ENCODE measurements around the gene PTPN7.
A peak's percentile ranks its signal among the peaks of the same experiment; 100 is the strongest.

DNA sequence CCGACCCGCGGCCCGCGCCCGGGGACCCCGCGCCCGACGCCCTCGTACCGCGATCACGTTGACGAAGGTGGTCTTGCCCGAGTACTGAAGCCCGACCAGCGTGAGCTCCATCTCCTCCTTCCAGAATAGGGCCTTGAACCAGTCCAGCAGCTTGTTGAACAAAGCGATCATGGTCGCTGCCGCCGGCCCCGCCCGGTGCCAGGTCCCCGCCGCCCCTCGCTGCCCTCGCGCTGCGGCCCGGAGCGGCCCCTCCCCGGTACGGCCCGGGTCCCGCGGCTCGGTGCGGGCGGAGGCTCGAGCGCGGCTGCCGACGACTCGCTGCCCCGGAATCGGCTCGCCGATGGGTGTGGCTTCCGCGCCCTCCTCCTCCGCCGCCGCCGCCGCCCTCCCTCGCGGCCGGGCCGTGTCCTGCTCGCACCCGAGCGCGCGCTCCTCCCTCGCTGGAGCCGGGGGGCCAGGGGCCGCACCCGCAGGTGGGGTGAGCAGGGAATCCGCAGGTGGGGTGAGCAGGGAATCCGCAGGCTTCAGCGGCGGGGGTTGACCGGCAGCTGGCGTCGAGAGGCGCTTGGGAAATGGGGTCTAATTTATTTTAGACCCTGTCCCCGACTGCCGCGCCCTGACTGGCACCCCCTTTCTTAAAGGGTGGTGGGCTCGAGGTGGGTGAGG is 15.9 kb downstream of the PTPN7 start, which contains the start of gene ARL8A:
- TF ChIP-seq, protein P1, sequence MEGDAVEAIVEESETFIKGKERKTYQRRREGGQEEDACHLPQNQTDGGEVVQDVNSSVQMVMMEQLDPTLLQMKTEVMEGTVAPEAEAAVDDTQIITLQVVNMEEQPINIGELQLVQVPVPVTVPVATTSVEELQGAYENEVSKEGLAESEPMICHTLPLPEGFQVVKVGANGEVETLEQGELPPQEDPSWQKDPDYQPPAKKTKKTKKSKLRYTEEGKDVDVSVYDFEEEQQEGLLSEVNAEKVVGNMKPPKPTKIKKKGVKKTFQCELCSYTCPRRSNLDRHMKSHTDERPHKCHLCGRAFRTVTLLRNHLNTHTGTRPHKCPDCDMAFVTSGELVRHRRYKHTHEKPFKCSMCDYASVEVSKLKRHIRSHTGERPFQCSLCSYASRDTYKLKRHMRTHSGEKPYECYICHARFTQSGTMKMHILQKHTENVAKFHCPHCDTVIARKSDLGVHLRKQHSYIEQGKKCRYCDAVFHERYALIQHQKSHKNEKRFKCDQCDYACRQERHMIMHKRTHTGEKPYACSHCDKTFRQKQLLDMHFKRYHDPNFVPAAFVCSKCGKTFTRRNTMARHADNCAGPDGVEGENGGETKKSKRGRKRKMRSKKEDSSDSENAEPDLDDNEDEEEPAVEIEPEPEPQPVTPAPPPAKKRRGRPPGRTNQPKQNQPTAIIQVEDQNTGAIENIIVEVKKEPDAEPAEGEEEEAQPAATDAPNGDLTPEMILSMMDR (IDR thresholded peaks at IDR 0.05) = peak in 1 of 4 experiments; percentile 19
- TF ChIP-seq EP300 (IDR thresholded peaks at IDR 0.05) = no peak

Data from gastroesophageal sphincter (tissue), 3 donors.